ENCODE data around the gene RIC3. TPM values are rescaled to one million over a fixed set of nuclear protein-coding genes. Genes with fewer than 3 reads are reported as not detected.

The RIC3 gene
- total and polyA plus RNA-seq, 2 of the 8 experiments (the other 6 are each of a cell fraction or from before 2014, with no cell fraction given): 6.4 to 15.5 TPM

DNA sequence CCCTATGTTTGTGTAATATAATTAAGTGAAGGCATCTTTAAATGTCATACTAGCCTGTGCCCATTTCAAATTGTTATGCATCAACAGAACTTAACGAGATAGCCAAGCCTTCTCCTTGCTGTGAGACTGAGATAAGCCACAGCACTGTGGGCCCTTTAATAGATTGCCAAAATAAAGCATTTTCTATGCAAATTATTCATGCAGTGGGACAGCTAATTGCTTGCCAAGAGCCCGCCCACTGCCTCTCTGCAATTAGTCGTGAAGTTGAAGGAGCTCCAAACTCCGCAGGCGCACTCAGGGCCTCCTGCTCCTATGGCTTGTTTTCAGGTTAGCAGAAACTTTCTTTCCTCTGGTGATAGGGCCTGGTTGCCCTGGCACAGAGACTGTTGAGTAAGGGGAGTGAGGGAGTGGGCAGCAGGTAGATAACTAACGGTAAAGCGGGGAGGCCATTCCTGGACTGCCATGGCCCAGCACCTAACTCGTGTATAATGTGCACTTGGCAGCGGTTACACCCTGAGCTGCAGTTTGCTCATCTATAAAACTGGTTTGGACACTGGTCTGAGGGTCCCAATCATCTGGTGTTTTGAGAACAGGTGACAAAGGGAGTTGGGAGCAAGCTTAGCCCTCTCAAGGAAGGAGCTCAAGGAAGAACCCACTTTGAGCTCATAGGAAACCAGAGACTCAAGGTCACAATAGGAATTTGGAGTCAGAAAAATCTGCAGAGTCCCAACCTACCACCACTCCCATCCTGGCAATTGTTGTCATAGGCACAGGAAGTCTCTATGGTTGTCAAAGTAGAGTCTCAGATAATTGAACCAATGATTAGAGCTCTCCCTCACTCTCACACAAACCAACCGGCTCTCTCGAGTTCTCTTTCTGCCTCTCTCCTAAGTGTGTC lies 33.9 kb upstream of the RIC3 start (continued):
- no peak for TF ChIP-seq E2F6 (IDR thresholded peaks at IDR 0.05)
- TF ChIP-seq CREB1 (IDR thresholded peaks at IDR 0.05): no peak
- no peak for TF ChIP-seq GABPA (IDR thresholded peaks at IDR 0.05; ENCODE audit: borderline replicate concordance, insufficient read depth, low read length)
- no peak for TF ChIP-seq POLR2AphosphoS5 (IDR thresholded peaks at IDR 0.05; ENCODE audit: low read depth, low read length)
- no peak for TF ChIP-seq BACH1 (IDR thresholded peaks at IDR 0.05; ENCODE audit: low read length)
- TF ChIP-seq PHF8 (conservative IDR thresholded peaks at IDR 0.05; ENCODE audit: low read depth, low read length): no peak
- no peak for TF ChIP-seq EZH2 (IDR thresholded peaks at IDR 0.05; ENCODE audit: low read depth, low read length, severe bottlenecking)
- no peak for TF ChIP-seq EGR1 (IDR thresholded peaks at IDR 0.05; ENCODE audit: borderline replicate concordance, low read depth, low read length)
- no peak for TF ChIP-seq POU5F1 (IDR thresholded peaks at IDR 0.05; ENCODE audit: low read depth, low read length)
